GM12878 (cell line): ENCODE measurements around the gene CHN2. TPM values are rescaled to one million over a fixed set of nuclear protein-coding genes. Genes with fewer than 3 reads are reported as not detected.

ENCODE experiments used
- ATAC-seq: fragments of 200-7000 bp; cut with Tn5 transposase; 3 replicates; pipeline ENCODE4 v1.9.1; 2020; ENCODE audit warnings: mild to moderate bottlenecking, moderate library complexity
- BruUV-seq: library from RNA; stranded (reverse); fragments of 400-500 nt; replicated peaks from 2 replicates; lab custom pipeline; 2021; lab: Mats Ljungman, UMichigan
- CTCF ChIA-PET: fragments of 300-600 bp; sonication (Branson Sonifier 250); formaldehyde crosslinking; extraction: SDS; loops from one replicate; lab custom pipeline; 2021; ENCODE audit warnings: inconsistent platforms; lab: Yijun Ruan, JAX
- POLR2A ChIA-PET: fragments of 350-600 bp; formaldehyde crosslinking; extraction: SDS; loops from one replicate; lab custom pipeline; 2021; ENCODE audit warnings: inconsistent platforms; lab: Charles Lee
- RAD21 ChIA-PET: fragments of 300-600 bp; sonication (Branson Sonifier 250); formaldehyde crosslinking; loops from one replicate; lab custom pipeline; 2023; ENCODE audit warnings: antibody characterized with exemption; ENCODE audit not compliant: unreplicated experiment; lab: Charles Lee
- SMC1A ChIA-PET: fragments of 300-600 bp; sonication (Branson Sonifier 250); formaldehyde crosslinking; loops from one replicate; lab custom pipeline; 2023; ENCODE audit not compliant: unreplicated experiment, uncharacterized antibody; lab: Charles Lee
- DNase-seq: peaks from one replicate; pipeline ENCODE4 v3.0.0-alpha.2; 2011; ENCODE audit warnings: low read depth, low spot score
- FAIRE-seq: peaks from 3 replicates; lab custom pipeline; 2011; peaks lifted over from hg19 to GRCh38; lab: Jason Lieb, UNC
- H2AFZ ChIP-seq: 2 replicates; pipeline ENCODE4 v1.6.0; 2011; ENCODE audit warnings: low read depth, low read length, control low read depth; ENCODE audit not compliant: control insufficient read depth
- H3K27ac ChIP-seq: 2 replicates; pipeline ENCODE4 v1.5.1; 2011; ENCODE audit warnings: control low read depth; ENCODE audit not compliant: control insufficient read depth, insufficient read depth
- H3K27me3 ChIP-seq, 2 experiments: replicated peaks in 1 of 2; 2 replicates each; pipeline versions ENCODE4 v1.6.0 to v1.6.1; 2011; ENCODE audit warnings: low read length in 1 of 2; ENCODE audit not compliant: control insufficient read depth in 2 of 2, insufficient read depth in 2 of 2
- H3K36me3 ChIP-seq, 2 experiments: 2 replicates each; pipeline ENCODE4 v1.5.1; 2011; ENCODE audit warnings: low read length in 1 of 2; ENCODE audit not compliant: control insufficient read depth in 2 of 2, insufficient read depth in 2 of 2
- H3K4me1 ChIP-seq: 2 replicates; pipeline ENCODE4 v1.6.1; 2011; ENCODE audit warnings: mild to moderate bottlenecking, low read length, moderate library complexity, mixed read lengths; ENCODE audit not compliant: control insufficient read depth, insufficient read depth
- H3K4me2 ChIP-seq: 2 replicates; pipeline ENCODE4 v1.6.0; 2011; ENCODE audit warnings: control low read depth; ENCODE audit not compliant: control insufficient read depth, insufficient read depth
- H3K4me3 ChIP-seq: fragments of 200-600 bp; sonication (generic); 2 replicates; pipeline ENCODE4 v1.5.1; 2016
- H3K79me2 ChIP-seq: 2 replicates; pipeline ENCODE4 v1.6.0; 2011; ENCODE audit warnings: low read length; ENCODE audit not compliant: control insufficient read depth, insufficient read depth
- H3K9ac ChIP-seq: 2 replicates; pipeline ENCODE4 v1.8.0; 2011; ENCODE audit warnings: low read length, control low read depth, mixed read lengths; ENCODE audit not compliant: control insufficient read depth, insufficient read depth
- H3K9me3 ChIP-seq: replicated peaks from 3 replicates; pipeline ENCODE4 v1.5.1; 2011; ENCODE audit warnings: mild to moderate bottlenecking, low read length; ENCODE audit not compliant: control insufficient read depth, insufficient read depth
- H4K20me1 ChIP-seq: 2 replicates; pipeline ENCODE4 v1.6.0; 2011; ENCODE audit not compliant: control insufficient read depth, insufficient read depth
- ATF7 ChIP-seq: fragments of 450-650 bp; IDR thresholded peaks from 2 replicates; pipeline ENCODE4 v1.6.1; 2016; ENCODE audit warnings: low read depth, mild to moderate bottlenecking
- BHLHE40 ChIP-seq, 2 experiments: fragments of 450-650 bp in 1 of 2; IDR thresholded peaks; 2 replicates each; pipeline ENCODE4 v1.6.1; 2011 to 2017; ENCODE audit warnings: low read depth in 2 of 2, borderline replicate concordance in 1 of 2, improper control_type of control experiment in 1 of 2, low read length in 1 of 2, mild to moderate bottlenecking in 1 of 2
- BMI1 ChIP-seq: fragments of 450-650 bp; IDR thresholded peaks from 2 replicates; pipeline ENCODE4 v1.6.1; 2016; ENCODE audit warnings: mild to moderate bottlenecking, moderate library complexity, borderline replicate concordance
- E4F1 ChIP-seq: fragments of 450-650 bp; IDR thresholded peaks from 2 replicates; pipeline ENCODE4 v1.6.1; 2018; ENCODE audit warnings: borderline replicate concordance, mild to moderate bottlenecking; ENCODE audit not compliant: partially characterized antibody
- EP300 ChIP-seq, 2 experiments: fragments of 150-350 bp in 1 of 2; IDR thresholded peaks; 2 replicates each; pipeline ENCODE4 v1.6.1; 2011 to 2012; ENCODE audit warnings: low read depth in 2 of 2, low read length in 2 of 2, borderline replicate concordance in 1 of 2, improper control_type of control experiment in 1 of 2, inconsistent platforms in 1 of 2; ENCODE audit not compliant: control insufficient read depth in 1 of 2
- MXI1 ChIP-seq: fragments of 150-350 bp; IDR thresholded peaks from 2 replicates; pipeline ENCODE4 v1.6.1; 2011; ENCODE audit warnings: low read depth, mild to moderate bottlenecking, inconsistent platforms, low read length, improper control_type of control experiment
- NR2C1 ChIP-seq: fragments of 450-650 bp; IDR thresholded peaks from 2 replicates; pipeline ENCODE4 v1.6.1; 2017; ENCODE audit warnings: antibody characterized with exemption, mild to moderate bottlenecking, moderate library complexity
- PAX5 ChIP-seq: IDR thresholded peaks from 2 replicates; pipeline ENCODE4 v1.6.1; 2011; ENCODE audit warnings: low read depth, low read length, borderline replicate concordance
- RCOR1 ChIP-seq: conservative IDR thresholded peaks from 2 replicates; pipeline ENCODE4 v1.6.1; 2012; ENCODE audit warnings: low read depth, low read length, improper control_type of control experiment
- SMAD1 ChIP-seq: fragments of 450-650 bp; IDR thresholded peaks from 2 replicates; pipeline ENCODE4 v1.6.1; 2018; ENCODE audit warnings: mild to moderate bottlenecking, low read depth; ENCODE audit not compliant: partially characterized antibody
- TCF12 ChIP-seq: IDR thresholded peaks from 2 replicates; pipeline ENCODE4 v1.6.1; 2011; ENCODE audit warnings: low read depth, mild to moderate bottlenecking, low read length
- ZNF207 ChIP-seq: fragments of 450-650 bp; IDR thresholded peaks from 2 replicates; pipeline ENCODE4 v1.6.1; 2014; ENCODE audit warnings: antibody characterized with exemption, mild to moderate bottlenecking, borderline replicate concordance
- ZSCAN29 ChIP-seq: fragments of 450-650 bp; IDR thresholded peaks from 2 replicates; pipeline ENCODE4 v1.6.1; 2017; ENCODE audit warnings: mild to moderate bottlenecking, moderate library complexity
- WGBS: methylation state at CpG from one replicate; pipeline ENCODE4 v1.1.6; 2016; ENCODE audit warnings: low lambda C conversion rate; ENCODE audit not compliant: insufficient replicate concordance, insufficient coverage; ENCODE audit errors: missing lambda C conversion rate; 5-methylcytosine and 5-hydroxymethylcytosine counted together
- in situ Hi-C: fragments of 300-500 bp; cut with MboI; formaldehyde crosslinking; loops from 9 replicates; pipeline ENCODE4 v1.14.3; 2018; ENCODE audit warnings: mixed read lengths
- intact Hi-C: fragments of 100-400 bp; cut with micrococcal nuclease; formaldehyde crosslinking; loops from one replicate; pipeline ENCODE4 v1.14.2; 2022; ENCODE audit not compliant: unreplicated experiment
- polyA plus RNA-seq, 11 experiments: library from polyadenylated mRNA; depleted of rRNA in 4 of 11; unstranded in 6 of 11; stranded (reverse) in 5 of 11; fragments of >200 nt; fragmentation: Nextera tagmentation in 4 of 11; fragmentation: Illumina TruSeq in 1 of 11; extraction: Ambion mirVana in 4 of 11; extraction: Trizol in 1 of 11; gene quantifications; 1 replicate in 1 of 11; 2 replicates in 10 of 11; pipeline versions ENCODE4 v1.2.1 to v1.2.3, GENCODE V29; 2011 to 2016; ENCODE audit warnings: inconsistent platforms in 2 of 11, missing spikeins in 2 of 11, low read depth in 1 of 11
- total RNA-seq, 4 experiments: library from RNA; depleted of rRNA in 3 of 4; stranded (reverse); fragments of >200 nt in 3 of 4; fragmentation: Illumina TruSeq in 1 of 4; extraction: Trizol in 1 of 4; gene quantifications; 2 replicates each; pipeline versions ENCODE4 v1.2.1 to v1.2.3, GENCODE V29; 2013 to 2021
- TF ChIP-seq, protein P1 (sequence below): IDR thresholded peaks from 2 replicates; pipeline ENCODE4 v1.6.1; 2011; ENCODE audit warnings: low read depth, low read length, improper control_type of control experiment, borderline replicate concordance

Gene CHN2
- total and polyA plus RNA-seq, 10 of the 15 experiments (the other 5 are each of a cell fraction or from before 2014, with no cell fraction given) = 0.11 to 3.8 (median 0.37) TPM; not detected in 2

- TF ChIP-seq ATF7 = no peak
- no peak for TF ChIP-seq EP300 (IDR thresholded peaks at IDR 0.05; ENCODE audit: borderline replicate concordance in 1 of 2, control insufficient read depth in 1 of 2, low read depth in 2 of 2, low read length in 2 of 2)
- no peak for TF ChIP-seq SMAD1
- TF ChIP-seq RCOR1 = no peak
- TF ChIP-seq TCF12 = no peak
- TF ChIP-seq ZSCAN29 = no peak
- no peak for FAIRE-seq
- intact Hi-C loops (no loop called here), in situ Hi-C loops (no loop called here)
- ChIA-PET RAD21 (no interaction called here), SMC1A (no interaction called here), POLR2A (no interaction called here), CTCF (no interaction called here)
- no peaks in the 10 kb centered on the region for H4K20me1 ChIP-seq
- DNase-seq = no peak
- no peaks in the 10 kb centered on the region for H3K36me3 ChIP-seq
- H3K4me1 ChIP-seq = no peaks in the 10 kb centered on the region
- no peak overlapping the region for H3K4me3 ChIP-seq
- H3K27ac ChIP-seq = no peak overlapping the region
- no peaks in the 10 kb centered on the region; a peak in 1 of 4 replicates for H3K27me3 ChIP-seq
- no peak overlapping the region for H3K4me2 ChIP-seq
- no peaks in the 10 kb centered on the region for H3K9me3 ChIP-seq
- H3K9ac ChIP-seq = no peak overlapping the region
- WGBS = 3% methylated on average over 3 of the region's 3 CpGs
- H2AFZ ChIP-seq = no peak overlapping the region
- H3K79me2 ChIP-seq = no peaks in the 10 kb centered on the region
- no TSS peak for BruUV-seq
- no peak for ATAC-seq
Observed at GRCh38 chr7:29464753-29465152, 270.2 kb downstream of the CHN2 start.

GRCh38 chr7:29467193-29467926 lies 272.8 kb downstream of the CHN2 start:
- CTCF ChIA-PET = no interaction called here
- no peak for TF ChIP-seq E4F1
- no peak for TF ChIP-seq BMI1
- no peak for TF ChIP-seq MXI1
- no peak for TF ChIP-seq NR2C1
- no peak for TF ChIP-seq ZNF207
- no peak for TF ChIP-seq PAX5
- no peak for TF ChIP-seq BHLHE40 (IDR thresholded peaks at IDR 0.05; ENCODE audit: borderline replicate concordance in 1 of 2, low read depth in 2 of 2, low read length in 1 of 2)
- TF ChIP-seq, protein P1, sequence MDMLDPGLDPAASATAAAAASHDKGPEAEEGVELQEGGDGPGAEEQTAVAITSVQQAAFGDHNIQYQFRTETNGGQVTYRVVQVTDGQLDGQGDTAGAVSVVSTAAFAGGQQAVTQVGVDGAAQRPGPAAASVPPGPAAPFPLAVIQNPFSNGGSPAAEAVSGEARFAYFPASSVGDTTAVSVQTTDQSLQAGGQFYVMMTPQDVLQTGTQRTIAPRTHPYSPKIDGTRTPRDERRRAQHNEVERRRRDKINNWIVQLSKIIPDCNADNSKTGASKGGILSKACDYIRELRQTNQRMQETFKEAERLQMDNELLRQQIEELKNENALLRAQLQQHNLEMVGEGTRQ = no peak

More at GRCh38 chr7:29467193-29467926, 272.8 kb downstream of the CHN2 start:
- WGBS = 44% methylated on average over 5 of the region's 5 CpGs
- BruUV-seq = no TSS peak
- RAD21 ChIA-PET = no interaction called here
- H3K79me2 ChIP-seq = no peaks in the 10 kb centered on the region
- no peaks in the 10 kb centered on the region for H4K20me1 ChIP-seq
- H3K9me3 ChIP-seq = no peaks in the 10 kb centered on the region
- DNase-seq (no peak), FAIRE-seq (no peak), ATAC-seq (no peak)
- H3K36me3 ChIP-seq = no peaks in the 10 kb centered on the region
- H3K27me3 ChIP-seq = no peaks in the 10 kb centered on the region; a peak in 2 of 4 replicates
- H2AFZ ChIP-seq = no peak overlapping the region
- no peak overlapping the region for H3K4me2 ChIP-seq
- POLR2A ChIA-PET = no interaction called here
- SMC1A ChIA-PET = no interaction called here
- H3K4me1 ChIP-seq = no peaks in the 10 kb centered on the region
- in situ Hi-C loops (no loop called here), intact Hi-C loops (no loop called here)
- H3K4me3 ChIP-seq = no peak overlapping the region
- H3K27ac ChIP-seq = no peak overlapping the region
- no peak overlapping the region for H3K9ac ChIP-seq
